Activated naive CD8-positive, alpha-beta T cell treated with anti-CD3 and anti-CD28 coated beads for 36 hours (primary cell): ENCODE measurements around the gene NEIL1. TPM values are rescaled to one million over a fixed set of nuclear protein-coding genes. Genes with fewer than 3 reads are reported as not detected.
"Not testable (repeated sequence)": the region's sequence is repeated elsewhere in the genome, so short reads cannot be mapped to it uniquely, and the experiment has no call there.

Experiments used
- DNase-seq: peaks from one replicate; pipeline ENCODE4 v3.0.0; 2021
- H3K27ac Mint-ChIP-seq: one replicate; pipeline ENCODE4 v1.8.0; 2022; ENCODE audit warnings: mild to moderate bottlenecking, moderate library complexity, mixed read lengths
- H3K27me3 Mint-ChIP-seq: one replicate; pipeline ENCODE4 v1.8.0; 2022; ENCODE audit warnings: mild to moderate bottlenecking, mixed read lengths
- H3K36me3 Mint-ChIP-seq: one replicate; pipeline ENCODE4 v1.8.0; 2021; ENCODE audit warnings: mild to moderate bottlenecking, mixed read lengths
- H3K4me1 Mint-ChIP-seq: one replicate; pipeline ENCODE4 v1.8.0; 2021; ENCODE audit warnings: mixed read lengths
- H3K4me3 Mint-ChIP-seq: one replicate; pipeline ENCODE4 v1.8.0; 2022; ENCODE audit warnings: mild to moderate bottlenecking, moderate library complexity, mixed read lengths
- H3K9me3 Mint-ChIP-seq: one replicate; pipeline ENCODE4 v1.8.0; 2022; ENCODE audit warnings: mixed read lengths
- total RNA-seq, 2 experiments: library from RNA; stranded (reverse); gene quantifications; one replicate each; pipeline ENCODE4 v1.2.3, GENCODE V29; 2021

Gene NEIL1
- total RNA-seq, 2 experiments from 2014 or later = 5.4 to 7.3 TPM

DNA sequence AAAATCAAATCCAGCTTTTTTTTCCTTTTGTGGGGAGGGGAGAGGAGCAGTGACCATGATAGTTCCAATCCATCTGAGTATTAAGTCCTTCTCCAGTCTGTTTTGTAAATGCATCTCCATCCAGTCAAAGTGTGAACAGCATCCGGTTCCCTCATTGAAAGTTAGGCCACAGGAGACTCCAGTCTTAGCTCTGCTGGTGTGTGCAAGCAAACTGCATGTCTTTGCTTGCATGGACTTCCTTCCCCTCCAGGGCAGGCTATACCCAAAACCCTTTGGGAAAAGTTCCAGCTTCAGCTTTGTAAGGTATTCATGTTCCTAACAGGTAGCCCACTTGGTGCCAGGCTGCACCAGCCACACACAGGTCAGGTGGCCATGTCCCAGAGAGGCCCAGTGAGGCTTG, 24.6 kb downstream of the NEIL1 start:
- DNase-seq = no peak
- no peak overlapping the region for H3K4me3 Mint-ChIP-seq
- peaks cover 21% of the 10 kb centered on the region for H3K4me1 Mint-ChIP-seq
- no peaks in the 10 kb centered on the region for H3K27me3 Mint-ChIP-seq
- peaks cover 36% of the 10 kb centered on the region for H3K36me3 Mint-ChIP-seq
- H3K27ac Mint-ChIP-seq = no peak overlapping the region
- H3K9me3 Mint-ChIP-seq = no peaks in the 10 kb centered on the region

DNA sequence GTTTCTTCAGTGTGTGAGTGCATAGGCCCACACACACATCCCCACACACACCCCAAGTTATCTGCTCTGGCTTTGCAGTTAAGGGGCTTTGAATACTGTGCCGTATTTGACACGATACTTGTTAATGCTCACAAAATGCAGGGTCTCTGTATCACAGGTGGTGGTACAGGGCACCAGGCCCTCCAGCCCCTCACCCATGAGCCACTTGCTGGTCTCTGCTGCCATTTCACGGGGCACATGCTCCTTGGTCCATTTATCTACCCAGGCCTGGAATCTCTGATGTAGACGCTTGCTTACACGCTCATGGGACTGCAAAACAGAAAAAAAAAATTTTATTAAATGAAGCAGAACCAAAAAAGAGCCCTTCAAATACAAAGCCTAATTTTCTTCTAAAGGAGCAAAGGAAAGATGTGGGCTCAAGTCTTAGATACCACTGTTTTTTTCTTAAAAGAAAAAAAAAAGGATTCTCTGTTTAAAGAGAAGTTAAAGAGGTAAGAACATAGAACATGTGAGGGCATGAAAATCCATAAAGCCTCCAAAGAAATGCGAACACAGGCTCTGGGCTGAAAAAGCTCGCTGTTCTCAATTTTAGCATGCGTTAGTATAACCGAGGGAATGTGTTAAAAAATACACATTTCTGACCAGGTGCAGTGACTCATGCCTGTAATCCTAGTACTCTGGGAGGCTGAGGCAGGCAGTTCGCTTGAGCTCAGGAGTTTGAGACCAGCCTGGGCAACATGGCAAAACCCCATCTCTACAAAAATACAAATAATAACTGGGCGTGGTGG, 25.3 kb downstream of the NEIL1 start:
- no peaks in the 10 kb centered on the region for H3K27me3 Mint-ChIP-seq
- no peak overlapping the region for H3K4me3 Mint-ChIP-seq
- peaks cover 21% of the 10 kb centered on the region for H3K4me1 Mint-ChIP-seq
- no peak overlapping the region for H3K27ac Mint-ChIP-seq
- peaks cover 35% of the 10 kb centered on the region for H3K36me3 Mint-ChIP-seq
- no peak for DNase-seq
- no peaks in the 10 kb centered on the region for H3K9me3 Mint-ChIP-seq

GRCh38 chr15:75380773-75381172, 33.9 kb downstream of the NEIL1 start:
- peaks cover 3% of the 10 kb centered on the region for H3K4me1 Mint-ChIP-seq
- no peak overlapping the region for H3K4me3 Mint-ChIP-seq
- no peak for DNase-seq
- H3K9me3 Mint-ChIP-seq = no peaks in the 10 kb centered on the region
- H3K27me3 Mint-ChIP-seq = no peaks in the 10 kb centered on the region
- peaks cover 23% of the 10 kb centered on the region for H3K36me3 Mint-ChIP-seq
- H3K27ac Mint-ChIP-seq = no peak overlapping the region

- H3K4me1 Mint-ChIP-seq, DNase-seq, H3K27ac Mint-ChIP-seq, H3K27me3 Mint-ChIP-seq, H3K4me3 Mint-ChIP-seq, H3K9me3 Mint-ChIP-seq: not testable (repeated sequence)
- peaks cover 18% of the 10 kb centered on the region for H3K36me3 Mint-ChIP-seq
Observed at GRCh38 chr15:75383986-75384385, 37.1 kb downstream of the NEIL1 start.

DNA sequence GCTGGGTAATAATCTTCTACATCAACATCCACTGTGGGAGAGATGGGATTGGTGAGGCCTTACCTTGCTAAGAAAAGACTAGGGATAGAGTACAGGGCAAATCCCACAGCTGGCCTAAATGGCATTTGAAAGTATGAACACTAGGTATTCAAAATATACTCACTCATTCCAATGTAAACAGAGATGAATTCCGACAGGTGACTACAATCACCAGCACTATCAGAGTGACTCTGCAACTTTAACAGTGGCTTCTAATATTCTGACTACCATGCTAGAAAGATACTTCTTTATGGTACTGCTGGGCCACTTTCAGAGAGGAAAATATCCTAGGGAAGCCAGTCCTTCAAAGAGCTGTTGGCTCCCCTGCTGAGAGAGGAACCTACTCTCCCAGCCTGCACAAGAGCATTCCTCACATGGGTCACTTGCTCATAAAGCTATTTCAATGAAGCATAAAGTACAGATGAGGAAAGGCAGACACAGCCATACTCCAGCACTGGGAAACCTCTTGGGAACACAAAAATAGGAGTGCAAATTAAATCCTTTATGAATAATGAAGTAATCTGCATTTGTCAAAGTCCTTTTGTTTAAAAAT, 43.0 kb downstream of the NEIL1 start:
- peaks cover 12% of the 10 kb centered on the region for H3K36me3 Mint-ChIP-seq
- no peaks in the 10 kb centered on the region for H3K9me3 Mint-ChIP-seq
- H3K27ac Mint-ChIP-seq = no peak overlapping the region
- no peak overlapping the region for H3K4me3 Mint-ChIP-seq
- H3K27me3 Mint-ChIP-seq = no peaks in the 10 kb centered on the region
- no peak for DNase-seq
- peaks cover 9% of the 10 kb centered on the region for H3K4me1 Mint-ChIP-seq

- Mint-ChIP-seq H3K4me3 (no peak overlapping the region), H3K9me3 (no peaks in the 10 kb centered on the region), H3K4me1 (peaks cover 4% of the 10 kb centered on the region), H3K27ac (no peak overlapping the region), H3K27me3 (no peaks in the 10 kb centered on the region), H3K36me3 (peaks cover 22% of the 10 kb centered on the region)
- no peak for DNase-seq
Observed at GRCh38 chr15:75397494-75397893, 50.7 kb downstream of the NEIL1 start.

- H3K27ac Mint-ChIP-seq = no peak overlapping the region
- no peaks in the 10 kb centered on the region for H3K9me3 Mint-ChIP-seq
- H3K36me3 Mint-ChIP-seq = peaks cover 33% of the 10 kb centered on the region
- H3K4me3 Mint-ChIP-seq = no peak overlapping the region
- no peaks in the 10 kb centered on the region for H3K27me3 Mint-ChIP-seq
- DNase-seq = no peak
- H3K4me1 Mint-ChIP-seq = peaks cover 22% of the 10 kb centered on the region
Observed at GRCh38 chr15:75403892-75404291, 57.1 kb downstream of the NEIL1 start.

Other genes with a start within 250 kb of the NEIL1 start
- 10 to 100 TPM; 34.3 to 35.7 TPM for gene C15orf39, start 145.2 kb upstream of the NEIL1 start, total RNA-seq
- not detected for gene GOLGA6C, start 88.7 kb upstream of the NEIL1 start, total RNA-seq
- gene GOLGA6D, start 64.2 kb upstream of the NEIL1 start, total RNA-seq = not detected
- 10 to 100 TPM; 92.7 to 97.4 TPM for gene COMMD4, start 11.0 kb upstream of the NEIL1 start, total RNA-seq
- 100 to 1,000 TPM; 123 to 135 TPM for gene MAN2C1, start 21.6 kb downstream of the NEIL1 start, total RNA-seq
- gene SIN3A, start 104.7 kb downstream of the NEIL1 start, total RNA-seq = 10 to 100 TPM; 74.2 to 77.0 TPM
- 10 to 100 TPM; 12.1 to 13.2 TPM for gene PTPN9, start 232.3 kb downstream of the NEIL1 start, total RNA-seq